ENCODE results near the gene SEC22C. TPM values are rescaled to one million over a fixed set of nuclear protein-coding genes. Genes with fewer than 3 reads are reported as not detected.

SEC22C gene
- total and polyA plus RNA-seq, 2 of the 13 experiments (the other 11 are each of a cell fraction or from before 2014, with no cell fraction given) = 20.0 to 40.0 TPM

DNA sequence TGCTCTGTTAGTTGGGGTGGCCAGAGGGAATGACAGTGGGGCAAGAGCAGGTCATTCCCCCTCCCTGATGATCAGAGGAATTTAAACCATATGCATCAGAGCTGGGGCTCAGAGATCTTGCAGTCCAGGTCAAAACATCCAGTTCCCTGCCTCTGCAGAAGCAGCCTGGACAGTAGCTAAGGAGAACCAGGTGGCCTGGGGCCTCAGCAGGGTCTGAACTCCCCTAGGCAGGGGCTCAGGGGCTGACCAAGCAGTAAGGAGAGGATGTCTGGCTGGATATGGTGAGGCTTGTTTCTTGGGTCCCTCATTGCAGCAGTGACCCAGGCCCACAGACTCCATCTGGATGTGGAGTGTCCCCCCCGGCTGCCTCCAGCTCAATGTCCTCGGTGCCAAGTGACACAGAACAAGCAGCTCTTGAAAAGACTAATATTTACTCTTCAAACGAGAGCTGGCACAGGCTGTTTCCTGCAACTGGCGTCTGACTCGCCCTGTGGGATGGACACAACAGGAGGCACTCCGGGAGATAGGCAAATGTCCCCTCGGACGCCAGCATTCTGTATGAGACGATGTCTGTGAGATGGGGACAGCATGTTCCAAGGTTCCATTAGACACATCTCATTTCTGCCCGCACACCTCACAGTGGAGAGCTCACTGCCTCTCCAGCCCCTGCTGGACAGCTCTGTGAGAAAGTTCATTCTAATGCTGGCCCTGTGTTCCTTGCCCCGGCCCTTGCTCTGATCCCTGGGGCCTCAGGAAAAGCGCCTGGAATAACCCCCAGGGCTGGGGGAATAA lies 37.1 kb downstream of the SEC22C start (continued):
- TF ChIP-seq, protein P1, sequence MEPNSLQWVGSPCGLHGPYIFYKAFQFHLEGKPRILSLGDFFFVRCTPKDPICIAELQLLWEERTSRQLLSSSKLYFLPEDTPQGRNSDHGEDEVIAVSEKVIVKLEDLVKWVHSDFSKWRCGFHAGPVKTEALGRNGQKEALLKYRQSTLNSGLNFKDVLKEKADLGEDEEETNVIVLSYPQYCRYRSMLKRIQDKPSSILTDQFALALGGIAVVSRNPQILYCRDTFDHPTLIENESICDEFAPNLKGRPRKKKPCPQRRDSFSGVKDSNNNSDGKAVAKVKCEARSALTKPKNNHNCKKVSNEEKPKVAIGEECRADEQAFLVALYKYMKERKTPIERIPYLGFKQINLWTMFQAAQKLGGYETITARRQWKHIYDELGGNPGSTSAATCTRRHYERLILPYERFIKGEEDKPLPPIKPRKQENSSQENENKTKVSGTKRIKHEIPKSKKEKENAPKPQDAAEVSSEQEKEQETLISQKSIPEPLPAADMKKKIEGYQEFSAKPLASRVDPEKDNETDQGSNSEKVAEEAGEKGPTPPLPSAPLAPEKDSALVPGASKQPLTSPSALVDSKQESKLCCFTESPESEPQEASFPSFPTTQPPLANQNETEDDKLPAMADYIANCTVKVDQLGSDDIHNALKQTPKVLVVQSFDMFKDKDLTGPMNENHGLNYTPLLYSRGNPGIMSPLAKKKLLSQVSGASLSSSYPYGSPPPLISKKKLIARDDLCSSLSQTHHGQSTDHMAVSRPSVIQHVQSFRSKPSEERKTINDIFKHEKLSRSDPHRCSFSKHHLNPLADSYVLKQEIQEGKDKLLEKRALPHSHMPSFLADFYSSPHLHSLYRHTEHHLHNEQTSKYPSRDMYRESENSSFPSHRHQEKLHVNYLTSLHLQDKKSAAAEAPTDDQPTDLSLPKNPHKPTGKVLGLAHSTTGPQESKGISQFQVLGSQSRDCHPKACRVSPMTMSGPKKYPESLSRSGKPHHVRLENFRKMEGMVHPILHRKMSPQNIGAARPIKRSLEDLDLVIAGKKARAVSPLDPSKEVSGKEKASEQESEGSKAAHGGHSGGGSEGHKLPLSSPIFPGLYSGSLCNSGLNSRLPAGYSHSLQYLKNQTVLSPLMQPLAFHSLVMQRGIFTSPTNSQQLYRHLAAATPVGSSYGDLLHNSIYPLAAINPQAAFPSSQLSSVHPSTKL (CRISPR knock-in tag; IDR thresholded peaks at IDR 0.05) = peak; percentile 28; the same call in 1 of the 2 replicates
- peak; percentile 43; the same call in 1 of the 2 replicates for TF ChIP-seq FOSL2 (CRISPR knock-in tag; IDR thresholded peaks at IDR 0.05)
- TF ChIP-seq PHF21A (CRISPR knock-in tag; IDR thresholded peaks at IDR 0.05) = peak; percentile 54; the same call in 1 of the 2 replicates
- TF ChIP-seq ZNF788 (CRISPR knock-in tag; IDR thresholded peaks at IDR 0.05; ENCODE audit: borderline replicate concordance) = peak; percentile 55; the same call in 1 of the 2 replicates
- no peak for TF ChIP-seq SOX6 (IDR thresholded peaks at IDR 0.05)
- TF ChIP-seq SOX6 (CRISPR knock-in tag; IDR thresholded peaks at IDR 0.05) = peak; percentile 41; the same call in 1 of the 2 replicates
- TF ChIP-seq, protein P2, sequence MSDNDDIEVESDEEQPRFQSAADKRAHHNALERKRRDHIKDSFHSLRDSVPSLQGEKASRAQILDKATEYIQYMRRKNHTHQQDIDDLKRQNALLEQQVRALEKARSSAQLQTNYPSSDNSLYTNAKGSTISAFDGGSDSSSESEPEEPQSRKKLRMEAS (IDR thresholded peaks at IDR 0.05) = 0 out of 2 replicates have a peak, but pooled peaks have one; percentile 27
- TF ChIP-seq ELF3 (CRISPR knock-in tag; IDR thresholded peaks at IDR 0.05) = peak; percentile 41; the same call in 1 of the 2 replicates
- TF ChIP-seq KDM5B (CRISPR knock-in tag; IDR thresholded peaks at IDR 0.05; ENCODE audit: borderline replicate concordance) = peak; percentile 26; the same call in 1 of the 2 replicates
- TF ChIP-seq, protein P3, sequence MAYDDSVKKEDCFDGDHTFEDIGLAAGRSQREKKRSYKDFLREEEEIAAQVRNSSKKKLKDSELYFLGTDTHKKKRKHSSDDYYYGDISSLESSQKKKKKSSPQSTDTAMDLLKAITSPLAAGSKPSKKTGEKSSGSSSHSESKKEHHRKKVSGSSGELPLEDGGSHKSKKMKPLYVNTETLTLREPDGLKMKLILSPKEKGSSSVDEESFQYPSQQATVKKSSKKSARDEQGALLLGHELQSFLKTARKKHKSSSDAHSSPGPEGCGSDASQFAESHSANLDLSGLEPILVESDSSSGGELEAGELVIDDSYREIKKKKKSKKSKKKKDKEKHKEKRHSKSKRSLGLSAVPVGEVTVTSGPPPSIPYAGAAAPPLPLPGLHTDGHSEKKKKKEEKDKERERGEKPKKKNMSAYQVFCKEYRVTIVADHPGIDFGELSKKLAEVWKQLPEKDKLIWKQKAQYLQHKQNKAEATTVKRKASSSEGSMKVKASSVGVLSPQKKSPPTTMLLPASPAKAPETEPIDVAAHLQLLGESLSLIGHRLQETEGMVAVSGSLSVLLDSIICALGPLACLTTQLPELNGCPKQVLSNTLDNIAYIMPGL (CRISPR knock-in tag; IDR thresholded peaks at IDR 0.05; ENCODE audit: borderline replicate concordance in 1 of 2, low read depth in 1 of 2) = 0 out of 4 replicates have a peak, but pooled peaks of 1 of the 2 experiments have one; percentile 19
- TF ChIP-seq HNRNPH1 (optimal IDR thresholded peaks at IDR 0.05; ENCODE audit: low read depth, low read length) = no peak
- TF ChIP-seq ESRRA (CRISPR knock-in tag; IDR thresholded peaks at IDR 0.05; ENCODE audit: low read depth) = no peak
- TF ChIP-seq EP300 (IDR thresholded peaks at IDR 0.05; ENCODE audit: low read depth in 2 of 2, low read length in 2 of 2) = 0 out of 4 replicates have a peak, but pooled peaks of 1 of the 2 experiments have one; percentile 12
- TF ChIP-seq EP300 (CRISPR knock-in tag; IDR thresholded peaks at IDR 0.05; ENCODE audit: borderline replicate concordance) = no peak
- TF ChIP-seq, protein P4, sequence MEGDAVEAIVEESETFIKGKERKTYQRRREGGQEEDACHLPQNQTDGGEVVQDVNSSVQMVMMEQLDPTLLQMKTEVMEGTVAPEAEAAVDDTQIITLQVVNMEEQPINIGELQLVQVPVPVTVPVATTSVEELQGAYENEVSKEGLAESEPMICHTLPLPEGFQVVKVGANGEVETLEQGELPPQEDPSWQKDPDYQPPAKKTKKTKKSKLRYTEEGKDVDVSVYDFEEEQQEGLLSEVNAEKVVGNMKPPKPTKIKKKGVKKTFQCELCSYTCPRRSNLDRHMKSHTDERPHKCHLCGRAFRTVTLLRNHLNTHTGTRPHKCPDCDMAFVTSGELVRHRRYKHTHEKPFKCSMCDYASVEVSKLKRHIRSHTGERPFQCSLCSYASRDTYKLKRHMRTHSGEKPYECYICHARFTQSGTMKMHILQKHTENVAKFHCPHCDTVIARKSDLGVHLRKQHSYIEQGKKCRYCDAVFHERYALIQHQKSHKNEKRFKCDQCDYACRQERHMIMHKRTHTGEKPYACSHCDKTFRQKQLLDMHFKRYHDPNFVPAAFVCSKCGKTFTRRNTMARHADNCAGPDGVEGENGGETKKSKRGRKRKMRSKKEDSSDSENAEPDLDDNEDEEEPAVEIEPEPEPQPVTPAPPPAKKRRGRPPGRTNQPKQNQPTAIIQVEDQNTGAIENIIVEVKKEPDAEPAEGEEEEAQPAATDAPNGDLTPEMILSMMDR (CRISPR knock-in tag; IDR thresholded peaks at IDR 0.05) = peak; percentile 21; the same call in 1 of the 2 replicates
- TF ChIP-seq ERF (CRISPR knock-in tag; IDR thresholded peaks at IDR 0.05) = 0 out of 2 replicates have a peak, but pooled peaks have one; percentile 29
- TF ChIP-seq ZNF326 (CRISPR knock-in tag; IDR thresholded peaks at IDR 0.05; ENCODE audit: borderline replicate concordance) = no peak
- no peak for TF ChIP-seq ZNF562 (CRISPR knock-in tag; IDR thresholded peaks at IDR 0.05; ENCODE audit: borderline replicate concordance)
- peak; percentile 14 for TF ChIP-seq SKI (IDR thresholded peaks at IDR 0.05; ENCODE audit: partially characterized antibody)
- TF ChIP-seq MIER3 (CRISPR knock-in tag; IDR thresholded peaks at IDR 0.05; ENCODE audit: borderline replicate concordance) = 0 out of 2 replicates have a peak, but pooled peaks have one; percentile 34
- TF ChIP-seq SPEN (CRISPR knock-in tag; IDR thresholded peaks at IDR 0.05; ENCODE audit: low read depth) = no peak

Measured in HepG2 (cell line).